Stimulated activated CD8-positive, alpha-beta memory T cell treated with anti-CD3 and anti-CD28 coated beads, Interleukin-4, amount 100 ng/mL, for 1 hour (primary cell): Measurements from ENCODE around the gene KRT6B.
"Not testable (repeated sequence)": the region's sequence is repeated elsewhere in the genome, so short reads cannot be mapped to it uniquely, and the experiment has no call there.

Experiments used
- DNase-seq, 2 donors: peaks; one replicate each; pipeline ENCODE4 v3.0.0-alpha.2; 2020; ENCODE audit warnings: low read depth in 2 of 2, low spot score in 1 of 2

The KRT6B gene

DNA sequence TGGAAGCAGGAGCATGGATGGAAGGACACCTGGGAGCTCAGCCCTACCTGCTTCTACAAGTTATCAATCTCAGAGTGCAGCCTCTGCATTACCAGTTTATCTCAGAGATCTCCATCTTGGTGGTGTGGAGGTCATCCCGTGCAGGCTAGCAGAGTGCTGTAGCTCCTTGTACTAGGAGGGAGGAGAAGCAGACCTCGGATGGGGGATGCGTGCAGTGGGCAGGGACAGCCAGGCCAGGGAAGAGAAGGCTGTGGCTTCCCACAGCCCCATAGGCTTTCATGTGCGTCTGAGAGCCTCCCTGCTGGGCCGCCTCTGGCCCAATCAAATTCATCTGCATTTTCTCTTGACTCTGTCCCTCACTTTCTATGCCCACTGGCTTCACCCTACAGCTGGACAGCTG is 37.0 kb downstream of the KRT6B start:
- no peak for DNase-seq

DNA sequence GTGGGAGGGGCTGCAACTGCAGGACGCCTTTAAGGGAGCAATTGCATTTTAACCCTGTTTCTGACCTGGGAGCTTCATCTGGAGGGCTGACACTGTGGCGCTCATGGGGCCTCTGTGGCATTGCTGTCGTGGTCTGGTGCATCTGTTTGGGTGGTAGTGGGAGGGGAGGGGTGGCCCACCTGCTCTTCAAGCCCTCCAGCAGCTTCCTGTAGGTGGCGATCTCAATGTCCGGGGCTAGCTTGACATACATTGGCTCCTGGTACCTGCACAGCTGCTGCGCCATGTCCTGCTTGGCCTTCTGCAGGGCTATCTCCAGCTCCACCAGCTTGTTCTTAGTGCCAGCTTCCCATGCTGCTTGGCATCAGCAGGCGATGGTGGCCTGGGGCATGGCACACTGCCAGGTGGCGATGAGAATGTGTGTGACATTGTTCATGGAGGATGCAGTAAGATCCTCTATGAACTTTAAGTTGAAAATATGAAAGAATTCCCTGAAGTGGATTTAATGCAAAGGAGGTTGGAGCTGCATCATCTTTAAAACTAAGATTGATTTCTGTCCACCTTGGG is 38.1 kb downstream of the KRT6B start:
- no peak for DNase-seq

- no peak for DNase-seq
Observed at GRCh38 chr12:52413202-52413601, 38.7 kb downstream of the KRT6B start.

GRCh38 chr12:52411815-52412214 is 40.1 kb downstream of the KRT6B start:
- DNase-seq = no peak

DNA sequence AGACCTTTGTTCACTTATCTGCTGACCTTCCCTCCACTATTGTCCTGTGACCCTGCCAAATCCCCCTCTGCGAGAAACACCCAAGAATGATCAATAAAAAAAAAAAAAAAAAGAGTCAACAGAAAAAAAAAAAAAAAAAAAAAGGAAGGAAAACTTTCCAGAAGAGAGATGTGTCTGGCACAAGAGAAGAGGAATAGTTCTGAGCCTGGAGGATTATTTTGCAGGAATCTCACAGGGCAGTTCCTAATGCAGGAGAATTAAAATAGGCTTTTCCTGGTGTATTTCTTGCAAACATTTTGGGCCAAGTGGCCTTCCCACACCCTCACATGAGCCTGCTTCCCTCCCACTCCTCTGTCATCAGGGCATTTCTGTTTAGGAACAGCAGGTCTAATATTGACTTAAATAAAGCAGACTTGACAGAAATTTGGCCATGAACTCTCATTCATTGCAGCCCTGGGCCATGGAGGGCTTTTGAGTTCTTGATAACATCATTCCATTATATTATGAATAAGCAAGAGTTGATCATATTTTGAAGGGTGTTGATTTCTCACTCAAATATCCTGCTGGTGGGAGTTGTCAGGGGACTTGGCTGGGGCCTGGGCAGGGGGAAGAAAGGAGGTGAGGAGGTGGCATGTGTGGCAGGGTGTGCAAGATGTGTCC is 41.2 kb downstream of the KRT6B start:
- not testable (repeated sequence) for DNase-seq

- DNase-seq = no peak
Observed at GRCh38 chr12:52407918-52408317, 44.0 kb downstream of the KRT6B start.

GRCh38 chr12:52405922-52406385 is 46.0 kb downstream of the KRT6B start, which contains the start of gene KRT82:
Gene KRT82, minus strand, starts transcription at chr12:52406335. Its CDS starts 58 bp downstream, at chr12:52406277.
- no peak for DNase-seq

GRCh38 chr12:52404951-52405350 is 47.0 kb downstream of the KRT6B start:
- DNase-seq = no peak

- DNase-seq = no peak
Observed at GRCh38 chr12:52403561-52403960, 48.4 kb downstream of the KRT6B start.

DNA sequence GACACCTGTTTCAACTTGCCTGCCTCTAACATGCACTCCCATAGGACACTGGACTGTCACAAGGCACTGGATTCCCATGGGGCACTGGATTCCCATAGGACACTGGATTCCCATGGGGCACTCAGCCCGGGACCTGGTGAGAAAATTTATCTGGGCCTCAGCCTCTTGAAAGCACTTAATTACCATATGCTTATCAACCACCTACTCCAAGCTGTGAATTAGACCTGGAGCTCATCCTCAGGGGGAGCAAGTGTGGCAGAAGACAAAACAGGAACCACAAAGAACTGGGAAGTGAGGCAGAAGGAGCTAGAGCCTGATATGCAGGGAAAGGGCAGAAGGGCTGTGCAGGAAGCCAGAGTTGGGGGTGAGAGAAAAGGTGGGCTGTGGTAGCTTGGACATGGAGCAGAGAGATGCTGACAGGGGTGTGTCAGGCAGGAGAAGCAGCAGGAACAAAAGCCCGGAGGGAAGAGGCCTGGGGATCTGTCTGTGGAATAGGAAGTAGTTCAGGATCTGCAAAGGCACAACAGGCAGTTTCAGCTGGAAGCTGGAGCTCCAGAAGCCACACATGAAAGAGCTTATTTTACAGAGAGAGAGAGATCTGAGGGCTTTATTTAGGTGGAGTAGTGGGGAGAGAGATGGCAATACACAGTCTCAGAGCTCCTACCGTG is 48.9 kb downstream of the KRT6B start:
- no peak for DNase-seq

DNA sequence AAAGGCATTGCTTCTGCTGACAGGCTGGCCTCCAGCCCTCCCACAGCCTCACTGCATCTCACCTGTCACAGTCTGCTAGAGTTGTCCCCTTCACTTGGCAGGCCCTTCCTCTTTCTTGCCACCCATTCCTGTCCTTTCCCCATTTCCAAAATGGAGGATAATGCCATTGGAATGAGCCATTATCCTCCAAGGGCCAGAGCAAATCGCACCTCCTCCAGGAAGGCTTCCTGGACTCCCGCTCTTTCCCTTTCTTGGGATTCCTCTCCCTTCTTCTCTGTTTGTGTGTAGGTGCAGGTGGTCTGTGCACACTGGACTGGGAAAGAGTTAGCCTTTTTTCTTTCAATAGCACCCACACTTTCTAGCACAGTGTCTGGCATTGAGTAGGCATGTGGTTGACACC is 49.6 kb downstream of the KRT6B start:
- DNase-seq = no peak

DNA sequence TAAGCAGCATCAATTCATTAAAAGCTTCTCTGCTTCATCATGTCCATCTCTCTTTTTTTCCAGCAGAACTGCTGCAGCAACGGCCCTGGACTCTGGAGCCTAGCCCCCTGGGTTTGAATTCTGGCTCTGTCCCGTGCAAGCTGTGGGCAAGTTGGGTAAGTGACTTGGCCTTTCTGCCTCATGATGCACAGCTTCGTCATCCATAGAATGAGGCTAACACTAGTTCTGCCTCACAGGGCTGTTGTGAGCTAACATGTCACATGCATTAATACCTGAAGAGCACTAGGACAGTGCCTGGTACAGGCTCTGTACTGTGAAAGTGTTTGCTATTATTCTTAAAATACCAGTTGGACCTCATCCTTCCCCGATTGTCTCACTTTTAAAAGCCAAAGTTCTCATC is 50.0 kb downstream of the KRT6B start:
- no peak for DNase-seq

- DNase-seq = no peak
Observed at GRCh38 chr12:52401526-52401925, 50.4 kb downstream of the KRT6B start.

DNA sequence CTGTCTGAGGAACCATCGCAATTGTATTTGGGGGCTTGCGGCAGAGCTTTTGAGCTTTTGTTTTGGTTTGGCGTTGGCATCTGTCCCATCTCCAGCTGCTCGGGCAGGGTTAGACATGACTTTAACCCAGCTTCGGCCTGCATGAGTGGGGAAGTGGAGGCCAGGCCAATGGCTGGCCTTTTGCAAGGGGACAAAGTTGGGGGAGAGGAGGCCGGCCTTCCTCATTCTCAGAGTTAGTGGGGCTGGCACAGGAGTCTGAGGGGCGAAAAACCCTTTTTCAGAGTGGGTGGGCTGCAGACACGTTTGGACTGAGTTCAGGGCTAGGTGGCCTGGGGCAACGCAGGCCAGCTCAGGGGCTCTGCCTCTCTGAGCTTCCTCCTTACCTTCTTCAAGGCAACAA is 51.0 kb downstream of the KRT6B start:
- DNase-seq = no peak

- no peak for DNase-seq
Observed at GRCh38 chr12:52399756-52400155, 52.2 kb downstream of the KRT6B start.

DNA sequence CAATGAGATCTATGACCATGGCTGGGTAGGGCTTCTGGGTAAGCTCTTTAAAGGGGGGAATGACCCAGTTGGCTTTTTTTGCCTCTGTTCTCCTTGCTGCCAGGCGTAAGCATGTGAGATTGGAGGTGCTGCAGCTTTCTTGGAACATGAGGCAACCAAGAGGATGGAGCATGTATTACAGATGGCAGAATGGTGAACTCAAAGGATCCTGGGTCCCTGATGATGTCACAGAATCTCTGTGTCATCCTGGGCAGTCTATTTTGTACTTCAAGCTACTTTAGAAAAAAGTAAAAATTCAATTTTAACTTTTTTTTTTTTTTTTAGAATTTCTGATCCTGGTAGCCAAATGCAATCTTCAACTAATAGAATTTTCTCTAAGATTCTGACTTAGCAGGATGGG is 53.8 kb downstream of the KRT6B start:
- DNase-seq = no peak

DNA sequence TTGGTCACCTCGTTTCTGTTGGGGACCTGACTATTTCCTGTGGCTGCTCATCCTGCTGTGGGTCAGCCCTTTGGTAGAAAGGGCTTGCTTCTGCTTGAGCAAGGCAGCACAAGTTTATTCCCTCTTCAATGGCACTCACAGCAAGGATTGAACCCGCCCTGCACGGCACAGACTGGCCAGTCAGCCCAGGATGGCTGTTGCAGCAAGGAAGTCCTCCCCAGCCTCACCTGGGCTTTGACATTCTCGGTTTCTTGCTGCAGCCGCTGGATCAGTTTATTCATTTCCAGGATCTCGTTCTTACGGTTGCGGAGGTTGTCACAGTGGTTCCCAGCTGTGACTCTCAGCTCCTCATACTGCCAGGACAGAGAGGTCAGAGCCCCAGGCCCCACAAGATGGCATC is 55.3 kb downstream of the KRT6B start:
- DNase-seq = no peak
